Testis (tissue), 2 donors: ENCODE data around the gene C12orf42.

ENCODE experiments used
- CTCF ChIP-seq, 3 experiments: fragments of 450-650 bp in 2 of 3; fragments of 200-600 bp in 1 of 3; sonication (generic) in 1 of 3; IDR thresholded peaks; one replicate each; pipeline ENCODE4 v1.5.1; 2016 to 2019; ENCODE audit warnings: antibody characterized with exemption in 3 of 3, mild to moderate bottlenecking in 2 of 3, moderate library complexity in 1 of 3
- POLR2A ChIP-seq: fragments of 450-650 bp; IDR thresholded peaks from one replicate; pipeline ENCODE4 v1.6.1; 2017; ENCODE audit warnings: antibody characterized with exemption, mild to moderate bottlenecking, moderate library complexity

- TF ChIP-seq POLR2A (no peak), CTCF (IDR thresholded peaks at IDR 0.05) (no peak)
These were observed 187.4 kb downstream of the C12orf42 start for GRCh38 chr12:103308396-103308795.
